ENCODE data around the gene SEPTIN8. TPM values are rescaled to one million over a fixed set of nuclear protein-coding genes. Genes with fewer than 3 reads are reported as not detected.

SEPTIN8 gene
- total and polyA plus RNA-seq, 2 of the 8 experiments (the other 6 are each of a cell fraction or from before 2014, with no cell fraction given) = 21.2 to 33.0 TPM

DNA sequence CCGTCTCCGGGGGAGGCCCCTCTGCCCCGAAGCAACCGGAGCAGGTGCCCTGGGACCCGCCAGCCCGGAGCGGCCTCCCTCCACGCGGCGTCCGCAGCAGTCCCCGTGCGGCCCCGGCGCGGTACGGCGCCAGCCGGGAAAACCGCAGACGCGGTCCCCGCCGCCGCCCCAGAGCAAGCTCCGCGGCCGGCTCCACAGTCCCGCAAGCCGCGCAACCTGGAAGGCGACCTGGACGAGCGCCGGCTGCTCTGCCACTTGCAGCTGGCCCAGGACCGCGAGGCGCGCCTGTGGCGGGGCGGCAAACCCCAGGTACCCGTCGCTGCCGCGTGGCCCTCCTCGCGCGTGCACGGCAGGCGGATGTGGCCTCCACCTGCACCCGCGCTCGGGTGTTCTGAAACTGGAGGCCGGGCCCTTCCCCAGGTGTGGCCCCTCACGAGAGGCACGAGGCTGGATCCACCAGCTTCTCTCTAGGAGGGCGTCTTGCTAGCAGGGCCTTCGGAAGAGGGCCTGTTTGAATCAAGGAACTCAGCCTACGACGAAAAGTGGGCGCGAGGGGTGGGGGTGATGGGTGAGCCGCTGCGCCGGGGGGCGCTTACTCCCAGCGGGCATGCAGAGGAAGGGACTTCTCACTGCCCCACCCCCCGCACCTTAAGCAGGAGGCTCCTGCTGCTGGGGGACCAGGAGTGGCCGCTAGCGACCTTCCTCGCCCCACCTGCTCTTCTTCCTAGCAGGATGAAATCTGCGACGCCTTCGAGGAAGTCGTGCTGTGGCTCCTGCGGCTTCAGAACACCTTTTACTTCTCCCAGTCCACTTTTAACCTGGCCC is 29.2 kb downstream of the SEPTIN8 start (continued):
- TF ChIP-seq RXRA (IDR thresholded peaks at IDR 0.05; ENCODE audit: insufficient read depth, low read depth, low read length) (no peak), ASH2L (IDR thresholded peaks at IDR 0.05; ENCODE audit: low read length) (peak; percentile 27), BACH1 (IDR thresholded peaks at IDR 0.05; ENCODE audit: low read length) (no peak), GTF2F1 (IDR thresholded peaks at IDR 0.05; ENCODE audit: borderline replicate concordance, low read depth, low read length) (no peak), EZH2 (IDR thresholded peaks at IDR 0.05; ENCODE audit: low read depth, low read length, severe bottlenecking) (peak; percentile 93), RNF2 (IDR thresholded peaks at IDR 0.05; ENCODE audit: borderline replicate concordance, low read depth, low read length, missing control alignments, poor library complexity, severe bottlenecking) (peak; percentile 74)

Measured in H1 (cell line).